Stimulated activated CD8-positive, alpha-beta memory T cell treated with anti-CD3 and anti-CD28 coated beads, Interleukin-2, amount 100 ng/mL, for 1 hour (primary cell): ENCODE results near the gene GSTA3.
"Not testable (repeated sequence)": the region's sequence is repeated elsewhere in the genome, so short reads cannot be mapped to it uniquely, and the experiment has no call there.

Experiments used
- DNase-seq, 2 donors: peaks; one replicate each; pipeline ENCODE4 v3.0.0-alpha.2; 2020; ENCODE audit warnings: low read depth in 2 of 2

GSTA3 gene

DNA sequence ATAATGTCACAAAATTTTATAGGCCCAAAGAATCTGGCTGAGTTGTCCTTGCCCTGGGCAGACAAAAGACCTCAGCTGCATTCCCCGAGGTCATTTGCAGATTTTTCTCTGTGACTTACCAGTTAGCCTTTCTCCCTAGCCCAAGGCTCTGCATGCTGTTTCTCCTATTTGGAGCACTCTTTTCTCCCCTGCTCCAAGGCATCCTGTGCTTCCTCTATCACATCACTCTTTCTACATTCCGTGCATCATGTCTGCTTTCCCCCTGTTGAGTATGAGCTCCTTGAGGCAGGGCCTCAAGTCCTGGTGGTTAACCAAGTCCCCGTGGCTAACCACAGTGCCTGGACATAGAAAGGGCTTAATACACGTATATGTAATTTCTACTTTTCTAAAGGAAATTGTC, 593 bp upstream of the GSTA3 start:
- no peak for DNase-seq

DNA sequence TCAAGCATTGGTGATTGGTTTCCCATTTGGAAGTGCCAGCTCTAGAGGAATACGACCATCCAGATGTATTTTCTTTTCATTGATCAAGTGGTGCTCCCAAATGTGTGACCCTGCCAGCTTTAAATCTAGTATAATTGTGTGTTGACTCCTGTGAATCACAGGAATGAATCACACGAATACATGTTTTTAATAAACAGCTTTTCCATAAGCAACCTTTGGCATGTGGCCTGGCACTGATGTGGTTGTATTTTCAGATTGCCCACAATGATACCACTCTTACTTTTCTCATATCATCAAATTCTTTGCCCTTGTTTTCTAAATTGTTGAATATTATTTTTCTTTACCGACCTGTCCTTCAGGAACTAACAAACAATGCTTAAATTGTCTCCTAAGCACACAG, 367 bp downstream of the GSTA3 start:
- no peak for DNase-seq

DNA sequence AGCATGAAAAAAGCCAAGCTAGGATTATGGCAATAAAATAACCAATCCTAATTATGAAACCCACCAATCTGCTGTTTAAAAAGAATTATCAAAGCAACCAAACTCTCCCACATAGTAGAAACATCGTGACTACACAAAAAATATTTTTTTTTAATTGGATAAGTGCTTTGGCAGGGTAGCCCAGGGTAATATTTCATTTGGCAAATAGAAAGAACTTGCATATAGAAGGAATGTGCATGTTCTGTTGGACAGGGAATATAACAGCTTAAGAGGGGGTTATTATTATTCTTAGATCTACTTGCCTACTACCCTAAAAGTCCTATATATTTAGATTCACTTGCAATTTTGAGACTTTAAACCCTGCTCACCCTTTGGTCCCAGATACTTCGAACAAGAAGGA, 972 bp downstream of the GSTA3 start:
- no peak for DNase-seq

DNA sequence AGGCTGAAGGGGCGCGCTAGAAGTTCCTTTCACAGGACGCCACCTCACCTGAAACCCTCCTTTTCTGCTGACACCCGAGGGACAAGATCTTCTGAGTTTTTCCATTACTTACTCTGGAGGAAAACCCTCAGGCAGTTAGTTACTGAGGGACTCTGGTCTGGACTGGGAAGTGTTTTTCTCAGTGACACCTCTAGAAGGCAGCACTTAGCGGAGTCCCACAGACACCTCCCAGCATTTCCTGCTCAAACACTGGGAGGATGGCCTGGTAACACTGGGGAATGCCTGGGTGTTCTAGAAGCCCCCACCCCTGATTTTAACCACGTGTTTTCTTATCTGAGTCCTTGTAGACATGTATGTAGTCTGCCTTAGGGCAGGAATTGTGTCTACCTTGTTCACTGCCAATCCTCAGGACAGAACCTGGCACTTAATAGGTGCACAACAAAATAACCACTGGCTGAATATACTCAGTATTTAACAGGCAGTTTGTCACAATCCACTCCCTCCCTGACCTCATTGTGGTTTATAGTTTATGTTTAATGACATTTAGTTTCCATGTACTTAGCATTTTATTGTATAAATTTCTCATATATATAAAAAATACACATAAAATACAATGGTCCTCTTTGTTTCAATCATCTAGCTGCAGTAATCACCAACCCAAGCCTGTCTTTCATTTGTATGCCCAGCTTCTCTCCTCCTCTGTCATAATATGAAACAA, 4.8 kb downstream of the GSTA3 start:
- no peak for DNase-seq

DNA sequence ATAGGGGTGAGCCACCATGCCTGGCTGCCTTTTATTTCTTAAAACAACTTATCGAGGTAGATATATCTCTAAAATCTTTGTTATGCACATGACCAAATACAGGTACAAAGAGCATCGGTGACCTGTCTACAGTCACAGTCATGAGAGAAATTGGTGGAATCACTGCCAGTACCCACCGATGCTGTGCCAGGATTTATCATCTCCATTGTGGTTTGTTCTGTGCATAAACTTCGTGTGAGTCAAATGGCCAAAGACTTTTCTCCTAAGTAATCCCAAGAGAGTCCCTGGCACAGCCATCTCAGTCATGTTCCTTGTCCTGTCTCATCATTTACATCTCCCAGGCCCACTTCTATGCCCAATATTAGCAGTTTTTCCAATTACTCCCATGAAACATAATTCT, 9.0 kb downstream of the GSTA3 start:
- no peak for DNase-seq

DNA sequence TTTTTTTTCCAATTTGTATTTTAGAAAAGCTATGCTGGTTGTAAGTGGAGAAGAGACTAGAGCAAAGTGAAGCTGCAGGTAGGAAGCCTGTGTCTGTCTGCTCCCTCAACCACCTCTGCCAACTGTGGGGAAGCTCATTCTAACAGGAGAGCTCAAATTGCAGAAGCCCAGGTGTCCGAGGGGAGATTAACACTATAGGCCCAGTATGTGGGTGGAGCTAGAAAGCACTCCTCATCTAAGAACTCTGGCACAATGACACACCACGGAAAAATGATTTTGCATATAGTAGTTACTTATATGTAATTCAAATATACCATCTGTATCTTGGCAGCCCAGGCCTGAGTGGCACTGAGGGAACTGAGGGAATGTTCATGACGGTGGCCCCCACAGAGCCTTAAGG, 13.7 kb downstream of the GSTA3 start:
- not testable (repeated sequence) for DNase-seq

DNA sequence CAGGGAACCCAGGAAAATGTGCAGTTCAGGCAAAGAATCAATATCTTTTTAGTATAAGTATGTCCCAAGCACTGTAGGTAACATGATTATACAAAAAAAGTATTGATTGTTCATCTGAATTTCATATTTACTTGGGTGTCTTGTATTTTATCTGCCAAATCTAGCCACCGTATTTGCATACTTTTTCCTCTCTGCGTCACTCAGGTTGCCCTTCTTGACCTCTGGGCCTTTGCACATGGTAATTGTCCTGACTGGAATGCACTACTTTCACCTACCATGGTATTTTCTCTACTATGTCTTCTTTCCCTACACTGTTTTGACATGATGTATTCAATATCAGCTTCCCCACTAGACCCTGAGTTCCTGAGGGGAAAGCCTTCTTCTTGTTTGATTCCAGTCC, 15.2 kb downstream of the GSTA3 start:
- DNase-seq = no peak

DNA sequence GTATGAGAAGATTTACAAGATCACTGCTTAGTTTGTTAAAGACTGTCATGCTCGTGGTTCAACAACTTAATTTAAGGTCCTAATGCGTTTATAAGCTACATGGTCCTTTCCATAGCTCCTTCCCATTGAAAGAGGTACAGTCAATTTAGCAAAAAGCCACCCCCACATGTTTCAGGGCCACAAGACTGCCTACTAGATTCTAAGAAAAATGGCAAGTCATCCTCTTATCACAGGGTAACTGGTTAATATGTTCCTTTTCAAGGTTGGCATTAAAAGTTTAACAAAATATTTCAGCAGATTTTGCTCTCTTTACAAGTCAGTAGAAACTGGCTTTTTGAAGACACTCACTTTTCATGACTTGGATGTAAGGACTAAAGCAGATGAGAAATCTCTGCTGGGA, 15.7 kb downstream of the GSTA3 start:
- DNase-seq = no peak

DNA sequence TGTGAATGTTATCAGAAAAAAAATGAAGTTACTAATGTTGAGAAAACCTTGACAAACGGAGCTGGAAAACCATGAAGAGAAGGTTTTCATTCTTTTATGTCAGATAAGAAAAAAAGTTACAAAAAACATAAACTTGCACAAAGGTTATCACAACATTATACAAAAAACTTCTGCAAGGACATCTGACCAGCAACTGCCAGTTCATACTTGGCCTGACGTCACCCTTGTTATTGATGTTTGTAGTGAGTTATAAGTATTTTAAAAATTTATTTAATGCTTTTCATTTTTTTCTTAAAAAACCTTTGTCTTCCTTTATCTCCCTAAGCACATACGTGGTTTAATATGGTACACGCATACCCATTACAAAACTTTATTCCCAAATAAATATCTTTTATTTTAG, 16.3 kb downstream of the GSTA3 start:
- no peak for DNase-seq

DNA sequence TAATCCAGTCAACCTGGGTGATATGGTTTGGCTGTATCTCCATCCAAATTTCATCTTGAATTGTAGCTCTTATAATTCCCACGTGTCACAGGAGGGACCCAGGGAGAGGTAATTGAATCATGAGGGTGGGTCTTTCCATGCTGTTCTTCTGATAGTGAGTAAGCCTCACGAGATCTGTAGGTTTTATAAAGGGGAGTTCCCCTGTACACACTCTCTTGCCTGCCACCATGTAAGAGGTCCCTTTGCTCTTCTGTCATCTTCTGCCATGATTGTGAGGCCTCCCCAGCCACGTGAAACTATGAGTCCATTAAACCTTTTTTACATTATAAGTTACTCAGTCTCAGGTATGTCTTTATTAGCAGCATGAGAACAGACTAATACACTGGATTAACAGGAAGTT, 19.5 kb downstream of the GSTA3 start:
- no peak for DNase-seq

DNA sequence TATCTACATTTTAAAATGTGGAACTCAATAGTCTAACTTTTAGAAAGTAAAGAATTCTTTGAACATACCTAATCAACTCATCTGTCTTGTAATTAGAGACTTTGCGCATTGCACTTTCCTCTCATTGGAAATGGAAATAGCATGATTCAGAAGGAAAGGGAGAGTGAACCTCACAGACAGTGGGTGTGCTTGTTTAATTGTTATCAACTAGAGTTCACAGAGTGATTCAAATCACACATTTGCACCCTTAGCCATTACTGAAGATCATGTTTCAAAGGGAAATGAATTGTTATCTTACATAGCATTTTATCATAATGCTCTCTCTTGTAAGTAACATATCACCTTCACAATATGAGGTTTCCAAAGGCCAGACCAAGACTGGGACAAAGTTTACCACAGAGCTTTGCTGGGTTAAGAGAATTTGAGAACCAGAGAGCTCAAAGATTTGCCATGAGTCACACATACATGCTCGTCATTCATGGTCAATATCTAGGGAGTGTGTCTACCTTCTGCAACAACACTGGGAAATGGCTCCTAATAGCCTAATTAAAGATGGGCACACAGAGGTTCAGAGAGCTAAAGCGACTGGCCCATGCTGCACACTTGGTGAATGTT, 21.5 kb downstream of the GSTA3 start:
- no peak for DNase-seq

DNA sequence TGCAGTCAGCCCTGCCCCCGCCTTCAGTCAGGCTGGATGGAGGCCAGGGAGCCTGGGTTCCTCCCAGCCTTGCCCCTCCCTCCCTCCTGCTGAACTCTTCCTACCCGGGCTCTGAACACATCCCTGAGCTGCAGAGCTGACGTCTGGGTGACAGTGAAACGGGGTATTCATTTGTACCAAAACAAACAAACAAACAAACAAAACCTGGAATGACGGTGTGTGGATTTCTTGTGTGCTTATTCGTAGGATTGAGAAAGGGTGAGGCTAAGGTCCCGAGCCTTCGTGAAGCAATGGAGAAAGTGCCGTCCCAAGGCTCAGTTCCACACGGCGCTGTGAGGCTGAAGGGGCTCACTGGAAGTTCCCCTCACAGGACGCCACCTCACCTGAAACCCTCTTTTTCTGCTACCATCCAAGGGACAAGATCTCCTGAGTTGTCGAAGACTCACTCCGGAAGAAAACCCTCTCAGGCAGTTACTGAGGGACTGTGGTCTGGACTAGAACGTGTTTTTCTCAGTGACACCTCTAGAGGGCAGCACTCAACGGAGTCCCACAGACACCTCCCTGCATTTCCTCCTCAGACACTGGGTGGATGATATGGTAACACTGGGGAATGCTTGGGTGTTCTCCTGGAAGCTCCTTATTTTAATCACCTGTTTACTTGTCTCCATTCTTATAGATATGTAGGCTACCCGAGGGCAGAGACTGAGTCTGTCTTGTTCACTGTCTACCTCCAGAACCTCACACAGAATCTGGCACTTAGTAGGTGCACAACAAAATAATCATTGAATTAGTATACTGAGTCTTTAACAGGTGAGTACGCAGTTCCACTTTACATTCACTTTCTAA, 27.3 kb downstream of the GSTA3 start:
- peak; percentile 34 to 35 for DNase-seq

DNA sequence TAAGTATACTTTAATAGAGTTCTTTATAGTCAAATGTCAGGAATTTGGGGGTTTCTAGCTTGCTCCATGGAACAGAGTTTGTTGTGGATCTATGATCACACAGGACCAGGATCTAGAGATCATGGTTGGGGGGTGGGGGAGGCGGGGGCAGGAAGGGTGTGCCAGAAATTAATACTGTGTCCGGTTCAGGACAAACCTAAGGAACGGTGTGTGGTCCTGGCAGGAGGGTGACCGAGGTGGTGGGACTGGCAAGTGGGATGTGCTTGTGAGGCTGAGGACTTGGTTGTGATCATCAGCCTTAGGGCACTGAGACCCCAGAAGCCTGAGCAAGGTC, 27.9 kb downstream of the GSTA3 start:
- no peak for DNase-seq

DNA sequence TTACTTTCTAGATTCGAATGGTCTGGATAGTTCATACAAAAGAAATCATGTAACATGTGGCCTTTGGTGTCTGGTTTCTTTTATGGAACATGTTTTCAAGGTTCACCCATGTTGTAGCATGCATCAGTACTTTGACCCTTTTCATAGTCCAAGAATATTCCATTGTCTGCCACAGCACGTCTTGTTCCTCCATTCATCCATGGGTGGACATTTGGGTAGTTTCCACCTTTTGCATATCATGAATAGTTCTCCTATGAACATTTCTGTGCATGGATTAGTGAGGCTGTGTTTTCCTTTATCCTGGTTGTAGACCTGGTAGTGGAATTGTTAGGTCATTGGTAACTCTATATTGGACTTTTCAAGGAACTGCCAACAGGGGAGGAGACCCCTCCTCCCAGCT, 31.7 kb downstream of the GSTA3 start:
- no peak for DNase-seq

DNA sequence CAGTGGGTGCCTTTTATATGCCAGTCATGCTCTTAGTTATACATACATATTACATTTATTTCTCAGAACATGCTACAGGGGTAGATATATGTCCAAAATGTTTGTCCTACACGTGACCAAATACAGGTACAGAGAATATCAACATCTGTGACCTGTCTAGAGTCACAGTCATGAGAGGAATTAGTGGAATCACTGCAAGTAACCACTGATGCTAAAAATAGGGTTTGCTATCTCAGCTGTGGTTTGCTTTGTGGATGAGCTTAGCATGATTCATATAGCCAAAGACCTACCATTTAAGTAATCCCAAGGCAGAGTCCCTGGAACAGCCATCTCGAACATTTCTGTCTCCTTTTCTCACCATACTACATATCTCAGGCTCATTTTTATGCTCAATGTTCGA, 32.3 kb downstream of the GSTA3 start:
- DNase-seq = no peak

DNA sequence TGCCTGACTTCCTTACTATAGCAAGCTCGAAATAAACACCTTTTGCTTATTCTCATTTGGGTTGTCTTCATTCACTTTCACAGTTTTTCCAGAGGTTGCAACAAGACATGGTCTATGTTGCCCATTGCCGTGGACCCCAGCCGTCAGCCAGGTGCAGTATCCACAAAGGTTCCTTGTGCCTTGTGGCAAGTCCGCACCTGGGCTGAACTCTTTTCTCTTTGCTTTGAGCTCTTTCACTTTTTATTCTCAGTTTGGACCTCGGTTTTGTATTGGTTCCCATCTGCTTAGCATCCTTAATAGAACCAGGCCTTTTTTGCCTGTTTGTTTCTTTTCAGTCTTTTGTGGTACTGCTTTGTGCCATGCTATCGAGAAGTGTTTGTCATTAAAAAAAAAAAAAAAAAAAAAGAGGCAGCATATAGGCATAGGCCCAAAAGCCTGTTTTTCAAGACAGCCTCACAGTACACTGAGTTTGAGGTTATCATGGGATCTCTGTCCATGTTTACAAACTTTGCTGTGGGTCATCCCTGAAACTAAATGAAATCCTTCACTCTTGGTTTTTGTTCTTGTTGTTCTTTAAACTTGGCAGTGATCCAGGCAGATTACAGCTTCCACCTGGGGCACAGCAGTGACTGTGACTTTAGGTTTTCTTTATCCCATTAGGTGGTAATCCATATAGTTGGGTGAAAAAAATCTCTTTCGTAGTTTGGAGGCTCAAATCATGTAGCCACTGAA, 33.3 kb downstream of the GSTA3 start:
- DNase-seq = no peak

DNA sequence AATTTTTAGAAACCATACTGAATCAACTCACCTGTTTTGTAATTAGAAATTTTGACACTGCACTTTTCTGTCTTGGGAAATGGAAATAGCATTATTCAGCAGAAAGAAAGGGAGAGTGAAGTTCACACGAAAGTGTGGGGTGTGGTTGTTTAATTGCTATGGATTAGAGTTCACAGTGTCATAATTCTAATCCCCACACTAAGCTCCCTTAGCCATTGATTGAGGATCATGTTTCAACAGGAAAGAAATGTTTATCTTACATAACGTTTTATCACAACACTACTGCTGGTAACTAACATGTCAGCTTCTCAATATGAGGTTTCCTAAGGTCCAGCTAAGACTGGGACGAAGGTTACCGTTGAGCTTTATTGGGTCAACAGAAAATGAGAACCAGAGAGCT, 37.5 kb downstream of the GSTA3 start:
- no peak for DNase-seq

DNA sequence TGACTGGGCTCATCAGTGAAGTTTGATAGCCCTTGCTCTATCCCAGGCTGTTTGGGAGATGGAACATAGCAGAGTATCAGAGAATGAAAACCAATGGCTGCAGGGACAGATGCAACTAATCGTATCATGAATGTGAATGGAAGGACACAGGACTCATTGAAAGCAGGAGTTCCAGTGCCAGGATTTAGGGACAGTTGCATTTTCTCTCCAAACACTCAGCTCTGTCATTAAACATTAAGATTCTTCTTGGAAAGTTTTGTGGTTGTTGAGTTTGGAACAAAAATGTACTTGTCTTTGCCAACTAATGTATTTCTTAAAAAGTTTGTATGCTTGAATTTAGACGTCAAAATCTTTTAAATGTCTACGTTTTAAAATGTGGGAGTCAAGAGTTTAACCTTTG, 37.9 kb downstream of the GSTA3 start:
- no peak for DNase-seq

DNA sequence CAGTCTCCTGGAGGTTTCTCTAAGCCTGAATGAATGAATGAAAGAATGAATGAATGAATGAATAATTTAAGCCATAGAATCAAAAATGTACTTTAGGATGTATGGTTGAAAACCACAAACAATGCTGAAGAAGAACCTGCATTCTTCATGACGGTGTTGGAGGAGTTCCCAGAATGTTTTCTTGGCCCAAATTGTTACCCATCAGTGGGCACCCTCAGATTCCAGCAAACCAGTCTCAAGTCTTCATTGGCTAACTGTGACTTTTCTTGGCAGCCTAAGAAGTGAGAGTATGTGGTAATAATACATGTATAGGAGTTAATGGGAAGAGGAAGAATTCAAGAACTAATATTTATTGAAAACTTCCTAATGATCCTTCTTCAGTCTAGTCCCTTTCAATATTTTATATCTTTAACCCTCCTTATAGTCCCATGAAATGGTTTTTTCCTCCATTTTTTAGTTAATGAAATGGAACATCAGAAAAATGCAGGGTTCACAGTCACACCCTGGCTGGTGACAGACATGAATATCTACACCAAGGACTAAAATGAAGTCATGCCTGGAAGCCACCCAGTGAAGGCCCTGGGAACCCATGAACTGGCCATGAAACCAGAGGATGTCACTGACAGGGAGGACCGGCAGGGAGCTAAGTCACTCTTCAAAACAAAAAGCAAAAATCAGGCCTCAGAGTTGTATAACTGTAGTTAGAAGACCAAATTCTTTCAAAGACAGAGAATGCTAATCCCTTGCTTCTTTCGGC, 39.0 kb downstream of the GSTA3 start:
- DNase-seq = not testable (repeated sequence)

DNA sequence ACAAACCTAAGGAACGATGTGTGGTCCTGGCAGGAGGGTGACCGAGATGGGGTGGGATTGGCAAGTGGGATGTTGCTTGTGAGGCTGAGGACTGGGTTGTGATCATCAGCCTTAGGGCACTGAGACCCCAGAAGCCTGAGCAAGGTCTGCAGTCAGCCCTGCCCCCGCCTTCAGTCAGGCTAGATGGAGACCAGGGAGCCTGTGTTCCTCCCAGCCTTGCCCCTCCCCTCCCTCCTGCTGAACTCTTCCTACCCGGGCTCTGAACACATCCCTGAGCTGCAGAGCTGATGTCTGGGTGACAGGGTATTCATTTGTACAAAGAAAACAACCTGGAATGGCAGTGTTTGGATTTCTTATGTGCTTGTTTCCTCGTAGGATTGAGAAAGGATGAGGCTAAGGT, 40.6 kb downstream of the GSTA3 start:
- not testable (repeated sequence) for DNase-seq

DNA sequence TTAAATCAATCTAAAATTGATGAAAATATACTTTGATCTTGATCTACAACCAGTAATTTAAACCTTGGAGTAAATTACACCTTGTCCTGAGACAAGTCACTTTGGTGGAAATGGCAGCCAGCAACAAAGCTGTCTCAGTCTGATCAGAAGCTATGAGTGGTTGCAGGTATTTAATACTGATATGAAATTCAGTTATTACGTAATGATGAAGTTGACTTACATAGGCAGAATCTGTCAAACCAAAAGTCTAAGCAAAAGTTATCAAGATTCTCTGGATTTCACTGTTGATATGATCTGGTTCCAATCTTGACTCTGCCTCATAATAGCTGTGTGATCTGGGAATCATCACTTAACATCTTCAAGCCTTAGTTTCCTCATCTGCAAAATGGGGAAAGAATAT, 41.3 kb downstream of the GSTA3 start:
- no peak for DNase-seq

DNA sequence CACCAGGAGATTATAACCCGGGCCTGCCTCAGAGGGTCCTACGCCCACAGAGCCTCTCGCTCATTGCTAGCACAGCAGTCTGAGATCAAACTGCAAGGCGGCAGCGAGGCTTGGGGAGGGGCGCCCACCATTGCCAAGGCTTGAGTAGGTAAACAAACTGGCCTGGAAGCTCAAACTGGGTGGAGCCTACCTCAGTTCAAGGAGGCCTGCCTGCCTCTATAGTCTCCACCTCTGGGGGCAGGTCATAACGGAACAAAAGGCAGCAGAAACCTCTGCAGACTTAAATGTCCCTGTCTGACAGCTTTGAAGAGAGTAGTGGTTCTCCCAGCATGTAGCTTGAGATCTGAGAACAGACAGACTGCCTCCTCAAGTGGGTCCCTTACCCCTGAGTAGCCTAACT, 48.3 kb downstream of the GSTA3 start:
- DNase-seq = not testable (repeated sequence)
